ENCODE measurements around the gene MPV17L.
"Not testable (repeated sequence)": the region's sequence is repeated elsewhere in the genome, so short reads cannot be mapped to it uniquely, and the experiment has no call there.

The MPV17L gene

DNA sequence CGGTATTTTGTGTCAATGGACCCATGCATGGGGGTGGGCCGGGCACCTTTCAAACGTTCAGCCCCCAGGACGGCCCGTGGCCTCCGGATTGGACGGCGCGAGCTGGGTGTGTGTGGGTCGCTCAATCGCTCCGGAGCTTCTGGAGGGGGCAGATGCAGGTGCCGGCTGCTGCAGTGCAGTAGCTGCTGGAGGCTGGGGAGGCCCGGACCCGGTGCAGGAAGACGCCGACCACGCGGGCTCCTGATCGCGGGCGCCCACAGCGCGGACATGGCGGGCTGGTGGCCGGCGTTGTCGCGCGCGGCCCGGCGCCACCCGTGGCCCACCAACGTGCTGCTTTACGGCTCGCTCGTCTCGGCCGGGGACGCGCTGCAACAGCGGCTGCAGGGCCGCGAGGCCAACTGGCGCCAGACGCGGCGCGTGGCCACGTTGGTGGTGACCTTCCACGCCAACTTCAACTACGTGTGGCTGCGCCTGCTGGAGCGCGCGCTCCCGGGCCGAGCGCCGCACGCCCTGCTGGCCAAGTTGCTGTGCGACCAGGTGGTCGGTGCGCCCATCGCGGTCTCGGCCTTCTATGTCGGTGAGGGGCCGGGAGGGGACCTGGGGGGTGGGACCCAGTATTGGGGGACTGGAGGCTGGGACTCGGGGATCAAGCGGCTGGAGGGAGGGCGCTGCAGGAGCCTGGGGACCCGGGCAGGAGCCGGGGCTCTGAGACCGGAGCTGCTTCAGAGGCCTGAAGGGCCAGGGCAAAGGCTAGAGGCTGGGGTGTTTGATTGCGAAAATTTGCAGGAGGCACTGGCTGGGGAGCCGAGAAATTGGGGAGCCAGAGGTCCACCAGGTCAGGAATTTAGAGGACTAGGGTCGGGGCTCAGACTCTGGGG is at the start of gene MPV17L:
TSS of gene MPV17L (plus strand) at position 124 of the 878 bp plus-strand sequence. CDS start at position 268, 144 bp downstream.
- not testable (repeated sequence) for DNase-seq (ENCODE audit: low read depth)

DNA sequence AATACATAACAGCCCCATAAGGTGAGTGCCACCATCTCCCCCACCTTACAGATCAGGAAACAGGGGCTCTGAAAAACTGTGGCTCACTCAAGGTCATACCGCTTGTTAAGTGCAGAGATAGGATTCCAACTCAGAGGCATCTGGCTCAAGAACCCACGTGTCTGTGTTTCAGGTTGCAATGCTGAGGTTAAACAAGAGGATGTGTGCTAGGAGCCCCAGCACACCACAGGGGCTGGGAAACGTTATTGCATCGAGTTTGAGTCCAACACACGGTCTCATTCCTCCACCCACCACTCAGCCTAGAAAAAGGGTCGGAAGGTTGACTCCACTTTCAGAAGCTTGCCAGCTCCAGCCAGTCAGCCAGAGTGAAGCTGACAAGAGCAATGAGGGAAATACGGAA is 46.8 kb upstream of the MPV17L start:
- DNase-seq (ENCODE audit: low read depth): not testable (repeated sequence)

DNA sequence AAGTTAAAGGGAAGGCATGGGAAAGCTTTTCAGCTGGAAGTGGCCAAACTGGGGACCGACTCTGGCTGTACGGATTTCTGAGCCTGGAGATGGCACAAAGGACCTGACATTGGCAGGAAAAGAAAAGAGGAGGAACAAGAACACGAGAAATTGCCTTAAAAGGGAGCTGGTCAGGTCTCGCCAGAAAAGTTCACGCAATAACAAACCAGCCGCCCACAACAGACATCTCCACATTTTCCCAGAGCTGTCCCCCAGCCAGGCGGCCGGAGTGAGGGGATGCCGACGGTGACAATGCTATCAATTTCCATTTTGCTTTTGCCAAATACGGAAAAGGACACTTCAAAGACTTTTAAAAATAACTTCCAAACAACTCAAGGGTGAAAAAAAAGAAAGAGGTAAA is 44.3 kb upstream of the MPV17L start:
- not testable (repeated sequence) for DNase-seq (ENCODE audit: low read depth)

DNA sequence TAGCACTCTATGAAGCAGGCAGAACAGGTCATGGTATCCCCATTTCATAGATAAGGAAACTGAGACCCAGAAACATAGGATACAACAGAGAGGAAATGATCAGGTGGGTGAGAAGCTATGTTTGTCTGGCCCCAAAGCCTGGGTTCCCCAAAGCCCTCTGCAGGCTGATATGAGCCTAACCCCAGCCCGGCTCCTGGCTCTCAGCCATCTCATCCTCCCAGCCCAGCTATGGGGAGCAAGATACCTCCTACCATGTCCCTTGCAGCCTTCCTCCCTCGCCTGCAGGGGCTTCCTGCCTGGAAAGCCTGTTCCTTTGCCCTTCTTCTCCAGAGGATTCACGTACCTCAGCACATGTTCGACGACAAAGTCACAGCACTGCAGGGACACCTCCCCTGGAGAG is 43.8 kb upstream of the MPV17L start:
- DNase-seq (ENCODE audit: low read depth): not testable (repeated sequence)

DNA sequence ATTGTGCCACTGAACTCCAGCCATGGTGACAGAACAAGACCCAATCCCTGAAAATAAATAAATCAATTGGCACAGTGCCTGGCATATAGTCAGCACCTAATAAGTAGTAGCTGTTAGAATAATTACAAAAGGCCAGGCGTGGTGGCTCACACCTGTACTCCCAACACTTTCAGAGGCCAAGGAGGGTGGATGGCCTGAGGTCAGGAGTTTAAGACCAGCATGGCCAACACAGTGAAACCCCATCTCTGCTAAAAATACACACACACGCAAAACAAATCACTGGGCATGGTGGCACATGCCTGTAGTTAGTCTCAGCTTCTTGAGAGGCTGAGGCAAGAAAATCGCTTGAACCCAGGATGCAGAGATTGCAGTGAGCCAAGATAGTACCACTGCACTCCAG is 42.7 kb upstream of the MPV17L start:
- not testable (repeated sequence) for DNase-seq (ENCODE audit: low read depth)

DNA sequence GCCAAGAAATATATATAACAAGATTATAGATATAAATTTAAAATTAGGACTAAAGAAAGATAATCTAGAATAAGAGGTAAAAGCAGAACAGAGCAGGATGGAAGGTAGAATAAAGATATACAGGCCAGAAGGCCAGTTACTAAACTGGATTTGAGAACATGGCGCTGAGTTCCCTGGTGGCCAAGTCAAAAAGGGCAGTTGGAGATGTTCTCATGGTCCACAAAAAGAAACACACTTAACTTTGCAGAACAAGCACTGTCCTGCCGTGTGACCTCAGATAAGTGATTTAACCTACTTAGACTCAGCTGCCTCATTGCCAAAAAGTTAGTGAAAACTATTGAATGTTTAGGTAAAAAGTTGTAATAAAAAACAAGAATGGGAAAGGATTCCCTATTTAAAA is 40.7 kb upstream of the MPV17L start:
- DNase-seq (ENCODE audit: low read depth): not testable (repeated sequence)

DNA sequence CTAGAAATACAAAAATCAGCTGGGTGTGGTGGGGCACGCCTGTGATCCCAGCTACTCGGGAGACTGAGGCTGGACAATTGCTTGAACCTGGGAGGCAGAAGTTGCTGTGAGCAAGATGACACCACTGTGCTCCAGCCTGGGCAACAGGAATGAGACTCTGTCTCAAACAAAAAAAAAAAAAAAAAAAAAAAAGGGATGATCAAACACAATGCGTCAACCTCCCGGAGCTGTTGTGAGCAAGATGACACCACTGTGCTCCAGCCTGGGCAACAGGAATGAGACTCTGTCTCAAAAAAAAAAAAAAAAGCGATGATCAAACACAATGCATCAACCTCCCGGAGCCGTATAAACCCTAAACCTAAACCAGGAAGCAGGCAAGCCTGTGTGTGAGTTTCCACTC is 38.1 kb upstream of the MPV17L start:
- DNase-seq (ENCODE audit: low read depth): not testable (repeated sequence)

DNA sequence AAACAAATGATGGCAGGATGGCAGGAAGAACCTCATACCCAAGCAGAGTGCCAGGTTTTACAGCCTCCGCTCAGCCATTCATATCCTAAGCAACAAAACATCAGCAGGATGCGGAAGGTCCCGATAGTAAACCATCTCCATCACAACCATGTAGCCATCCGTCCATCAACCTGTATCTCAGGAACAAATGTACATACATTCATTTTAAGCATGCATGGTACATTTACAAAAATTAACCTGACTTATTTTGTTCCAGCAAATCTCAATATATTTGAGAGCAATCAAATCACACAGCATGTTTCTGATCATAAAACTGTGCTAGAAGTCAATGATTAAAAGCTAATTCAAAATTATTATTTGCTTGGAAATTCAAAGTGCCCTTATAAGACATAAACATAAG is 17.4 kb upstream of the MPV17L start, which contains the start of gene NPIPA5:
TSS of gene NPIPA5 (minus strand) at position 101 of the 400 bp plus-strand sequence. CDS start at position 101, 0 bp downstream.
- DNase-seq (ENCODE audit: low read depth): not testable (repeated sequence)

DNA sequence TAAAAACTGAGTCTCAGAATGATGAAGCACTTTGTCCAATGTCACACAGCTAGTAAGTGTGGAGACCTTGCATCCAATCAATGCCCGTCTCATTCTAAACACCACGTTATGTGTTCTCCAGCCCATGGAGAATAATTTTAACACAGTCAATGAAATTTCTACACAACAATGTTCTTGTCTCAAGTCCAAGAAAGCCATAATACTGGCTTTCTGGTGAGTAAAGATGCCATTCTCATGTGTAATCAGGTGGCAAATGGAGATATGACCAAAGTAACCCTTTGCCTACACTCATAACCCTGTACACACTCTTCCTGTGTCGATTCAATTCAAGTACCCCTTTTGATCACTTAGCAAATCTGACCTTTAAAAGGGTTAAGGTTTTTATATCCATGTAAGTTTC is 12.7 kb upstream of the MPV17L start:
- DNase-seq (ENCODE audit: low read depth): not testable (repeated sequence)

DNA sequence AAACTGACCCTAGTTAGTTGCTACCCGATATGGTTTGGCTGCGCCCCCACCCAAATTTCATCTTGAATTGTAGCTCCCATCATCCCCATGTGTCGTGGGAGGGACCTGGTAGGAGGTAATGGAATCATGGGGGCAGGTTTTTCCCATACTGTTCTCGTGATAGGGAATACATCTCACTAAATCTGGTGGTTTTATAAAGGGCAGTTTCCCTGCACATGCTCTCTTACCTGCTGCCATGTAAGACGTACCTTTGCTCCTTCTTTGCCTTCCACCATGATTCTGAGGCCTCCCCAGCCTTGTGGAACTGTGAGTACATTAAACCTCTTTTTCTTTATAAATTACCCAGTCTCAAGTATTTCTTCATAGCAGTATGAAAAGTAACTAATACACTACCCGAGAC is 7.5 kb upstream of the MPV17L start:
- DNase-seq (ENCODE audit: low read depth): not testable (repeated sequence)

DNA sequence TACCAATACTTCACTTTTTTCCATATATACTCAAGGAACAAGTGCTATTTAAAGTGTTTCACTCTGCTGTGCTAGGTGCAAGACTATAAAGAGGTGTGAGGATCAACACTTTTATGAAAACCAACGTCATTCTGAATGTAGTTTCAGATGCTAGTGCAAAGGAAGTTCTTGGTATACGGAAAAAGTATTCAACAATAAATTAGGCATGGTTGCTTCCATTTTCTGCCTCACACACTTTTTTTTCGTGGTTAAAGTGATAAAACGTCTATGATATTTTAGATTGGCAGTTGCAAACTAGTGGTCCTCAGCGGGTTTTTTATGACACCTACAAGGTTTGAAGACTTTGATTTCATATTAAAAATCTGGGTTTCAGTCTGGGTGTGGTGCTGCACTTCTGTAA is 5.6 kb upstream of the MPV17L start:
- DNase-seq (ENCODE audit: low read depth): not testable (repeated sequence)

DNA sequence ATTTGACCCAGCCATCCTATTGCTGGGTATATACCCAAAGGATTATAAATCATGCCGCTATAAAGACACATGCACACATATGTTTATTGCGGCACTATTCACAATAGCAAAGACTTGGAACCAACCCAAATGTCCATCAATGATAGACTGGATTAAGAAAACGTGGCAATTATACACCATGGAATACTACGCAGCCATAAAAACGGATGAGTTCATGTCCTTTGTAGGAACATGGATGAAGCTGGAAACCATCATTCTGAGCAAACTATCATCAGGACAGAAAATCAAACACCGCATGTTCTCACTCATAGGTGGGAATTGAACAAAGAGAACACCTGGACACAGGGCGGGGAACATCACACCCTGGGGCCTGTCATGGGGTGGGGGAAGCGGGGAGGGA is 2.5 kb upstream of the MPV17L start:
- not testable (repeated sequence) for DNase-seq (ENCODE audit: low read depth)

DNA sequence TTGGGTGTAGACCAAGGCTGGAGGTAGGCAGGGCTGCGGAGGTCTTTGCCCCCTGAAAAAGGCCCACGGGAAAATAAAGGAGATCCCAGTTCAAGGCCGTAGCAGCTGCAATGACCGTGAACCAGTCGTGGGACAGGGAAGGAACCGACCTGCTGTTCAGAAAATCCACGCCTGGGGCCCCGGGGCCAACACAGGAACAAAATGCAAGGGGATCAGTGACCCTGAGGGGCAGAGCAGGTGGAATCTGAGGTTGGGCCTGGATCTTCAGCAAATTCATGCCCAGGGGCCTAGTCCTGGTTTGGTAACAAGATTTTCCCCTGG is 915 bp downstream of the MPV17L start:
- DNase-seq (ENCODE audit: low read depth): not testable (repeated sequence)

DNA sequence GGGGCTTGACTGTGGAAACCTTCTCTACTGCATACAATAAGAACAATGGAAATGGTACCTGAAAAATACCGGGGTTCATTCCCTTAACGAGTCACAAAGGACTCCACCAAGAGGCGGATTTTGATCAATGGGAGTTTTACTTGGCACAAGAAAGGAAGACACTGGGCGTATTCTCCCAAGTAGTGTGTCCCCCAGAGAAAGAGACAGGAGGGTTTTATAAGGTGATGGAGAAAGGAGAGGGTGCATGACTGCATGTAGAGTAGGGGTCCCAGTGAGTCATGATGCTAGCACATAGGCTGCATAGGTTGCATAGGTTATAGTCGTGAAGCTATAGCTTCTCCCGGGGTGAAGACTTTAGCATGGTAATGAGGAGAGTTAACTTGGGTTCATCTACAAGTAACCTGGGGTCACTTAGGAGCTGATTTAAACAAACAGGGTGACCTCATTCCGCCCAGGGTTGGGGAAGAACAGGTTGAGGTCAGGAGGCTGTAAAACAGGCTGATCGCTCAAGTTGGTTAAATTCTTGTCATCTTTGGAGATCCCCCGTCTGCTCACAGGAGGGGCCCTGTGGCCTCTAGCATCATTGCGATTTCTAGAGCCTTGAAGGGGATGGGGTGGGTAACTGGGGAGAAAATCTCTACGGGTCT is 1.5 kb downstream of the MPV17L start:
- no peak for DNase-seq (ENCODE audit: low read depth)

DNA sequence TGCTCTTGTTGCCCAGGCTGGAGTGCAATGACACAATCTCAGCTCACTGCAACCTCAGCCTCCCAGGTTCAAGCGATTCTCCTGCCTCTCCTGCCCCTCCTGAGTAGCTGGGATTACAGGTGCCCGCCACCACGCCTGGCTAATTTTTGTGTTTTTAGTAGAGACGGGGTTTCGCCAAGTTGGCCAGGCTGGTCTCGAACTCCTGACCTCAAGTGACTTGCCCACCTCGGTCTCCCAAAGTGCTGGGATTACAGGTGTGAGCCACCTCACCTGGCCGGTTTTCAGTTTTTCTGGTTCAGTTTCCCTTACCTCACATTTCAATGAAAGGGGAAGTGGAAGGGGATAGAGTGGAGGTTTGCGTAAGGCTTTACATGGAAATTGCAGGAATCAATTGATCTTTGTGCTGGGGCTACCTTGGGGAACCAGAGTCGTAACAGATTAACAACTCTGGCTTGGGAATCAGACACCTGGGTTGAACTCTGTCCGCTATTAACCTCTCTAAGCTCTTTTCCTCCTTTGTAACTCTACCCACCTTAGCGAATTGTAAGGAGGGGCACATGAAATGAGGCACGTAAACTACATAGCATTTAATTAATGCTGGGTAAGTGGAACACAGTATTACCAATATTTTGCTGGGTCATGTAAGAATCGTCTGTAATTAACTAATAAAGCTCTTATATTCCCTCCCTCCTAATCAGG is 3.2 kb downstream of the MPV17L start:
- no peak for DNase-seq (ENCODE audit: low read depth)

DNA sequence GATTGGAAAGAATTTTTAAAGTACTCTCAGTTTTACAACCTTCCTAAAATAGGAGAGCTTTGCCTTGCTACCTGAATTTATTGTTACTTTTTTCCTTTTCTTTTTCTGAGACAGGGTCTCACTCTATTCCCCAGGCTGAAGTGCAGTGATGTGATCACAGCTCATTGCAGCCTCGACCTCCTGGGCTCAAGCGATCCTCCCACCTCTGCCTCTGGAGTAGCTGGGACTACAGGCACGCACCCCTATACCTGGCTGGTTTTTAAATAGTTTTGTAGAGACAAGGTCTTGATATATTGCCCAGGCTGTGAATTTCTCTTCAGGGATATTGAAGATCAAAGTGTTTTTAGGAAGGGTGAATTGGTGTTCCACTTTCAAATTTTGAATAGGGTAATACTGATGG is 3.8 kb downstream of the MPV17L start:
- no peak for DNase-seq (ENCODE audit: low read depth)

DNA sequence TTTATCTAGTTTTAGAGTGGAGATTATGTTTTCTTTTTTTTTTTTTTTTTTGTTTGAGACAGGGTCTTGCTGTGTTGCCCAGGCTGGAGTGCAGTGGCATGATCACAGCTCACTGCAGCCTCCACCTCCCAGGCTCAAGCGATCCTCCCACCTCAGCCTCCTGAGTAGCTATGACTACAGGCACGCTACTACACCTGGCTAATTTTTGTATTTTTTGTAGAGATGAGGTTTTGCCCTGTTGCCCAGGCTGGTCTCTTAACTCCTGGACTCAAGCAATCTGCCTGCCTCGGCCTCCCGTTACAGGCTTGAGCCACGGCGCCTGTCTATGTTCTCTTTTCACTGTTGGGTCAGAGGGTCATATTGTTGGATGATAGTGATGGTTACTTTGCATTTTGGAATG is 4.8 kb downstream of the MPV17L start:
- DNase-seq (ENCODE audit: low read depth): not testable (repeated sequence)

DNA sequence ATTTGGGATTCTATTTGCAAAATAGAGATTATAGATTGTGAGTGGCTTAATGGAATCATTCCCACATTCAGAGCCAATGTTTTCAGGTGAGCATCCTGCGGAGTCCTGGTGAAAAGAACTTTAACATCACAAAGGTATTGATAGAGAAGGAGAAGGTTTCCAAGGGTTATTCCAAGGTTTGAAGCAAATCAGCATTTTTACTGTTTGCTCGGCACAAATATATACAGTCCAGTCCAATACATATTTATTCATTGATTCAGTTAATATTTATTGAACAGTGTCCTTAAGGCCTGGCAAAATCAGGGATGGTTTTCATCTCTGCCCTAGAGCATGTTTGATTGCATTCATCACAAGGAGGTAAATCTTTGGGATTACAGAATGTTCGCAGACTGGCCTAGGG is 6.4 kb downstream of the MPV17L start:
- no peak for DNase-seq (ENCODE audit: low read depth)

DNA sequence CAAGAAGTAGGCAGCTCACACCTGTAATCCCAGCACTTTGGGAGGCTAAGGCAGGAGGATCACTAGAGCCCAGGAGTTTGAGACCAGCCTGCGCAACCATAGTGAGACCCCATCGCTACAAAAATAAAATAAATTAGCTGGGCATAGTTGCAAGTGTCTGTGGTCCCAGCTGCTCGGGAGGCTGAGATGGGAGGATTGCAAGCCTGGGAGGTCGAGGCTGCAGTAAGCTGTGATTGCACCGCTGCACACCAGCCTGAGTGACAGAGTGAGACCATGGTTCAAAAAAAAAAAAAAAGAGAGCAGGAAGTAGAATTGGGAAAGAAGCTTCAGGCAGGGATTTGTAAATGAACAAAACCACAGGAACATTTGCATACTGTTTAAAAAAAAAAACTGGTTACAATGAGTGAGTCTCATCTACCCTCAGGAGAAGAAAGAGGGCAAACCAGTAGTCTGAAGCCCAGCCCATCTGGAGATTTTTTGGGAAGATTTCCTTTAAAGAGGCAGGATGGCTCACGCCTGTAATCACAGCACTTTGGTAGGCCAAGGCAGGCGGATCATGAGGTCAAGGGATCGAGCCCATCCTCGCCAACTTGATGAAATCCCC is 7.9 kb downstream of the MPV17L start:
- no peak for DNase-seq (ENCODE audit: low read depth)

DNA sequence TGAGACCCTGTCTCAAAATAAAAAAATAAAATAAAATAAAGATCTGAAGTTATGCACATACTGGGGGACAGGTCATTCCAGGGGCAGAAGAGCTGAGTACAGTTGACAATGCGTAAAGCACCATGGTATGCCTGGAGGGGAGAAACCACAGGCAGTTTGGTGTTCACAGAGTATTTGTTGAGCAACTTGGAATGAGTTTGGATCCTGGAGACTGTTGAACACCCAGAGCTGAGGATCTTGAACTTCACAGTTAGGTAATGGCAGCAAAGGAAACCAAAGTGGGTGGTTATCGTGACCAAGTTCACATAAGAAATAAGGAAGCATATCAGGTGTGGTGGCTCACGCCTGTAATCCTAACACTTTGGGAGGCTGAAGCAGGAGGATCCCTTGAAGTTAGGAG is 8.5 kb downstream of the MPV17L start:
- not testable (repeated sequence) for DNase-seq (ENCODE audit: low read depth)

DNA sequence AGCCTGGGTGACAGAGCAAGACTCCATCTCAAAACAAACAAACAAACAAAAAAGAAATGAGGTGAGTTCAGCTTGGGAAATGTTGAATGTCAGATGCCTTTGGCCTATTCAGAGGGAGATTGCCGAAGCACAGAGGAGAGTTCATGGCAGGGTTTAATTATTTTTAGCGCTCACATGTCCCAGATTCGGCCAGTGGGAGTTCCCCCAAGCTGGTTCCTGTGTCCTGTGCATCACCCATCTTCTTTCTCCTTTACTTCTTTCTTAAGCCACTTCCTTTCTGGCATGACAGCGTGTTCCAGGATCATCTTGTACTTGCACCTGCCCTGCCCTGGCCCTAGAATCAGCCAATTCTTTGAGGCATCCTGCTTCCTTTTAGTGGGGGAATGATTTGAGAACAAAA is 9.2 kb downstream of the MPV17L start:
- DNase-seq (ENCODE audit: low read depth): no peak

DNA sequence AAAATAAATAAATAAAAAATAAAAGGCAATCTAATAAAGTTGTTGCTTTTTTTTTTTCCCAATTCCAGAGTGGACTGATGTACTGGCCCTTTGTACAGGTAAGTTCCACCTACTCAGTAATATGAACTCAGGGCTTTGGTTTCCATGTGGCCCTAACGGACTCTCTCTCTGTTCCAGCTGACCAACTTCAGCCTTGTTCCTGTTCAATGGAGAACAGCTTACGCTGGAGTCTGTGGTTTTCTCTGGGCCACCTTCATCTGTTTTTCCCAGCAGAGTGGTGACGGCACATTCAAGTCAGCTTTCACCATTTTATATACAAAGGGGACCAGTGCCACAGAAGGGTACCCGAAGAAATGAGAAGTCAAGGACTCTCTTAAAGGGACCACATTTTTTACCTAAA is 12.2 kb downstream of the MPV17L start:
- DNase-seq (ENCODE audit: low read depth): not testable (repeated sequence)
